Mammary epithelial cell (primary cell): ENCODE measurements around the gene PRUNE2.

Experiments used
- EZH2 ChIP-seq: IDR thresholded peaks from 2 replicates; pipeline ENCODE4 v1.6.1; 2012; ENCODE audit warnings: low read length, inconsistent platforms, borderline replicate concordance
- TF ChIP-seq, protein P1 (sequence below), 2 donors: IDR thresholded peaks in 1 of 2; conservative IDR thresholded peaks in 1 of 2; 2 replicates each; pipeline ENCODE4 v1.5.1; 2011 to 2012; ENCODE audit warnings: inconsistent platforms in 2 of 2, low read length in 2 of 2, mild to moderate bottlenecking in 2 of 2, control low read depth in 1 of 2, low read depth in 1 of 2; ENCODE audit not compliant: insufficient read depth in 1 of 2; ENCODE audit errors: extremely low read depth in 1 of 2

- TF ChIP-seq, protein P1, sequence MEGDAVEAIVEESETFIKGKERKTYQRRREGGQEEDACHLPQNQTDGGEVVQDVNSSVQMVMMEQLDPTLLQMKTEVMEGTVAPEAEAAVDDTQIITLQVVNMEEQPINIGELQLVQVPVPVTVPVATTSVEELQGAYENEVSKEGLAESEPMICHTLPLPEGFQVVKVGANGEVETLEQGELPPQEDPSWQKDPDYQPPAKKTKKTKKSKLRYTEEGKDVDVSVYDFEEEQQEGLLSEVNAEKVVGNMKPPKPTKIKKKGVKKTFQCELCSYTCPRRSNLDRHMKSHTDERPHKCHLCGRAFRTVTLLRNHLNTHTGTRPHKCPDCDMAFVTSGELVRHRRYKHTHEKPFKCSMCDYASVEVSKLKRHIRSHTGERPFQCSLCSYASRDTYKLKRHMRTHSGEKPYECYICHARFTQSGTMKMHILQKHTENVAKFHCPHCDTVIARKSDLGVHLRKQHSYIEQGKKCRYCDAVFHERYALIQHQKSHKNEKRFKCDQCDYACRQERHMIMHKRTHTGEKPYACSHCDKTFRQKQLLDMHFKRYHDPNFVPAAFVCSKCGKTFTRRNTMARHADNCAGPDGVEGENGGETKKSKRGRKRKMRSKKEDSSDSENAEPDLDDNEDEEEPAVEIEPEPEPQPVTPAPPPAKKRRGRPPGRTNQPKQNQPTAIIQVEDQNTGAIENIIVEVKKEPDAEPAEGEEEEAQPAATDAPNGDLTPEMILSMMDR (conservative IDR thresholded peaks at IDR 0.05 in 1 of 2, IDR thresholded peaks at IDR 0.05 in 1 of 2; ENCODE audit: extremely low read depth in 1 of 2, insufficient read depth in 1 of 2, low read depth in 1 of 2, low read length in 2 of 2), result no peak
- no peak for TF ChIP-seq EZH2
Measured at GRCh38 chr9:76789840-76790239, 116.1 kb downstream of the PRUNE2 start.
